PC-3 (cell line): ENCODE results near the gene VPS54. TPM values are rescaled to one million over a fixed set of nuclear protein-coding genes. Genes with fewer than 3 reads are reported as not detected.

Source experiments
- ATAC-seq: fragments of 200-7000 bp; cut with Tn5 transposase; 2 replicates; pipeline ENCODE4 v1.9.1; 2020; ENCODE audit warnings: mild to moderate bottlenecking, moderate library complexity
- BruUV-seq: library from RNA; stranded (reverse); fragments of 400-500 nt; replicated peaks from 2 replicates; lab custom pipeline; 2021; lab: Mats Ljungman, UMichigan
- CTCF ChIA-PET: fragments of 300-600 bp; sonication (Branson Sonifier 250); formaldehyde crosslinking; loops from one replicate; lab custom pipeline; 2022; ENCODE audit warnings: antibody characterized with exemption; lab: Charles Lee
- POLR2A ChIA-PET: fragments of 300-600 bp; sonication (Branson Sonifier 250); formaldehyde crosslinking; loops from one replicate; lab custom pipeline; 2022; ENCODE audit warnings: antibody characterized with exemption; ENCODE audit not compliant: unreplicated experiment; lab: Charles Lee
- DNase-seq: peaks from one replicate; pipeline ENCODE4 v3.0.0-alpha.2; 2015
- H2AFZ ChIP-seq: fragments of 300-600 bp; sonication (generic); 2 replicates; pipeline ENCODE4 v1.6.0; 2016; ENCODE audit warnings: antibody characterized with exemption, low read length
- H3F3A ChIP-seq: fragments of 300-600 bp; sonication (generic); one replicate; pipeline ENCODE4 v1.6.0; 2017; ENCODE audit warnings: antibody characterized with exemption, low read length, control low read depth, mild to moderate bottlenecking; ENCODE audit not compliant: unreplicated experiment
- H3K27ac ChIP-seq: fragments of 300-600 bp; sonication (generic); 2 replicates; pipeline ENCODE4 v1.5.1; 2016; ENCODE audit warnings: mild to moderate bottlenecking, low read length
- H3K27me3 ChIP-seq: fragments of 300-600 bp; sonication (generic); 2 replicates; pipeline ENCODE4 v1.6.1; 2016; ENCODE audit warnings: low read length, mixed read lengths
- H3K36me3 ChIP-seq: fragments of 300-600 bp; sonication (generic); 2 replicates; pipeline ENCODE4 v1.6.1; 2016; ENCODE audit warnings: low read depth, mixed run types, low read length, mixed read lengths
- H3K4me1 ChIP-seq: fragments of 300-600 bp; sonication (generic); 2 replicates; pipeline ENCODE4 v1.5.1; 2016; ENCODE audit warnings: low read length; ENCODE audit not compliant: insufficient read depth
- H3K4me2 ChIP-seq: fragments of 300-600 bp; sonication (generic); 2 replicates; pipeline ENCODE4 v1.6.0; 2016; ENCODE audit warnings: low read length
- H3K4me3 ChIP-seq: fragments of 300-600 bp; sonication (generic); 2 replicates; pipeline ENCODE4 v1.5.1; 2016; ENCODE audit warnings: mild to moderate bottlenecking, low read length, mixed read lengths
- H3K79me2 ChIP-seq: fragments of 300-600 bp; sonication (generic); 2 replicates; pipeline ENCODE4 v1.6.1; 2017; ENCODE audit warnings: low read length, mixed read lengths
- H3K9ac ChIP-seq: fragments of 300-600 bp; sonication (generic); 2 replicates; pipeline ENCODE4 v1.6.0; 2016; ENCODE audit warnings: mild to moderate bottlenecking, low read length
- H3K9me2 ChIP-seq: fragments of 300-600 bp; sonication (generic); replicated peaks from 2 replicates; pipeline ENCODE4 v1.6.1; 2016; ENCODE audit warnings: mixed run types, low read length, mixed read lengths
- H3K9me3 ChIP-seq: fragments of 300-600 bp; sonication (generic); 2 replicates; pipeline ENCODE4 v1.6.1; 2016; ENCODE audit warnings: low read length, mixed read lengths
- H4K20me1 ChIP-seq: fragments of 300-600 bp; sonication (generic); 2 replicates; pipeline ENCODE4 v1.6.1; 2016; ENCODE audit warnings: low read length, mixed read lengths
- EZH2 ChIP-seq: fragments of 300-600 bp; sonication (generic); IDR thresholded peaks from one replicate; pipeline ENCODE4 v1.6.1; 2017; ENCODE audit warnings: antibody characterized with exemption, mild to moderate bottlenecking, low read length; ENCODE audit not compliant: unreplicated experiment
- EZH2phosphoT487 ChIP-seq: fragments of 300-600 bp; sonication (generic); IDR thresholded peaks from 2 replicates; pipeline ENCODE4 v1.6.1; 2018; ENCODE audit warnings: mild to moderate bottlenecking, antibody characterized with exemption, low read length, borderline replicate concordance
- intact Hi-C: fragments of 100-400 bp; cut with micrococcal nuclease; formaldehyde crosslinking; loops from 2 replicates; pipeline ENCODE4 v1.9.0; 2023
- total RNA-seq: library from RNA; depleted of rRNA; stranded (reverse); fragments of >200 nt; gene quantifications from 2 replicates; pipeline ENCODE4 v1.2.3, GENCODE V29; 2014
- TF ChIP-seq, protein P1 (sequence below): fragments of 300-600 bp; sonication (generic); conservative IDR thresholded peaks from 2 replicates; pipeline ENCODE4 v1.5.1; 2017; ENCODE audit warnings: antibody characterized with exemption, low read depth, mild to moderate bottlenecking, low read length

VPS54 gene
- total RNA-seq, 1 experiment from 2014 or later, result 17.9 TPM

- H3K9ac ChIP-seq, result no peak overlapping the region
- TF ChIP-seq, protein P1, sequence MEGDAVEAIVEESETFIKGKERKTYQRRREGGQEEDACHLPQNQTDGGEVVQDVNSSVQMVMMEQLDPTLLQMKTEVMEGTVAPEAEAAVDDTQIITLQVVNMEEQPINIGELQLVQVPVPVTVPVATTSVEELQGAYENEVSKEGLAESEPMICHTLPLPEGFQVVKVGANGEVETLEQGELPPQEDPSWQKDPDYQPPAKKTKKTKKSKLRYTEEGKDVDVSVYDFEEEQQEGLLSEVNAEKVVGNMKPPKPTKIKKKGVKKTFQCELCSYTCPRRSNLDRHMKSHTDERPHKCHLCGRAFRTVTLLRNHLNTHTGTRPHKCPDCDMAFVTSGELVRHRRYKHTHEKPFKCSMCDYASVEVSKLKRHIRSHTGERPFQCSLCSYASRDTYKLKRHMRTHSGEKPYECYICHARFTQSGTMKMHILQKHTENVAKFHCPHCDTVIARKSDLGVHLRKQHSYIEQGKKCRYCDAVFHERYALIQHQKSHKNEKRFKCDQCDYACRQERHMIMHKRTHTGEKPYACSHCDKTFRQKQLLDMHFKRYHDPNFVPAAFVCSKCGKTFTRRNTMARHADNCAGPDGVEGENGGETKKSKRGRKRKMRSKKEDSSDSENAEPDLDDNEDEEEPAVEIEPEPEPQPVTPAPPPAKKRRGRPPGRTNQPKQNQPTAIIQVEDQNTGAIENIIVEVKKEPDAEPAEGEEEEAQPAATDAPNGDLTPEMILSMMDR, result no peak
- TF ChIP-seq EZH2phosphoT487 (no peak), EZH2 (no peak)
- no peak overlapping the region for H3K4me2 ChIP-seq
- CTCF ChIA-PET, result no interaction called here
- H3K9me3 ChIP-seq, result no peaks in the 10 kb centered on the region
- peaks cover 17% of the 10 kb centered on the region for H3K79me2 ChIP-seq
- intact Hi-C loops, result loop anchor here (10.0 kb wide), 1 partner anchor 250 kb away; no protein-coding TSS in a partner anchor
- peaks cover 16% of the 10 kb centered on the region; the same call in 1 of the 2 replicates for H3K36me3 ChIP-seq
- H3K4me3 ChIP-seq, result no peak overlapping the region
- BruUV-seq, result no TSS peak
- H3K27me3 ChIP-seq, result no peaks in the 10 kb centered on the region
- peaks cover 50% of the 10 kb centered on the region for H3K4me1 ChIP-seq
- DNase-seq (peak; percentile 14), ATAC-seq (0 out of 2 replicates have a peak, but pooled peaks have one; percentile 11)
- H3K27ac ChIP-seq, result no peak overlapping the region
- no peak overlapping the region for H2AFZ ChIP-seq
- peaks cover 12% of the 10 kb centered on the region; the same call in 1 of the 2 replicates for H4K20me1 ChIP-seq
- POLR2A ChIA-PET, result no interaction called here
- H3K9me2 ChIP-seq, result no peaks in the 10 kb centered on the region
- H3F3A ChIP-seq, result peaks cover 4% of the 10 kb centered on the region
Measured at GRCh38 chr2:63865159-63865799, 153.9 kb downstream of the VPS54 start.

GRCh38 chr2:63863707-63864106 lies 155.5 kb downstream of the VPS54 start:
- peaks cover 19% of the 10 kb centered on the region; the same call in 1 of the 2 replicates for H3K36me3 ChIP-seq
- no peak for ATAC-seq
- no peak overlapping the region for H3K4me3 ChIP-seq
- H3K9me3 ChIP-seq, result no peaks in the 10 kb centered on the region
- DNase-seq, result no peak
- no TSS peak for BruUV-seq
- TF ChIP-seq EZH2phosphoT487, result no peak
- no peak for TF ChIP-seq EZH2
- TF ChIP-seq, protein P1, result no peak
- no peaks in the 10 kb centered on the region for H3K27me3 ChIP-seq
- no peaks in the 10 kb centered on the region for H3K9me2 ChIP-seq
- H3F3A ChIP-seq, result peaks cover 4% of the 10 kb centered on the region
- no peak overlapping the region for H2AFZ ChIP-seq
- ChIA-PET POLR2A (interaction anchor here (0.6 kb wide), 1 partner anchor 559 kb away, joined by 8 read pairs; no protein-coding TSS in a partner anchor), CTCF (no interaction called here)
- H3K9ac ChIP-seq, result no peak overlapping the region
- H3K27ac ChIP-seq, result no peak overlapping the region
- peaks cover 48% of the 10 kb centered on the region for H3K4me1 ChIP-seq
- H4K20me1 ChIP-seq, result peaks cover 12% of the 10 kb centered on the region; the same call in 1 of the 2 replicates
- intact Hi-C loops, result loop anchor here (5.0 to 10.0 kb wide), 2 partner anchors 249 to 276 kb away; partner anchors contain the start of genes MDH1 and WDPCP
- H3K4me2 ChIP-seq, result no peak overlapping the region
- H3K79me2 ChIP-seq, result peaks cover 14% of the 10 kb centered on the region

- Histone ChIP-seq H3K9me3 (no peaks in the 10 kb centered on the region), H3K4me1 (peaks cover 45% of the 10 kb centered on the region), H2AFZ (no peak overlapping the region), H3K27me3 (no peaks in the 10 kb centered on the region), H3K4me2 (peak overlapping the region; percentile 27), H3K9ac (no peak overlapping the region), H4K20me1 (peaks cover 9% of the 10 kb centered on the region; the same call in 1 of the 2 replicates), H3K9me2 (no peaks in the 10 kb centered on the region), H3K79me2 (peaks cover 8% of the 10 kb centered on the region; the same call in 1 of the 2 replicates), H3K4me3 (no peak overlapping the region), H3F3A (peaks cover 4% of the 10 kb centered on the region), H3K27ac (peak overlapping the region; percentile 41), H3K36me3 (peaks cover 24% of the 10 kb centered on the region)
- DNase-seq, result peak; percentile 90
- intact Hi-C loops, result loop anchor here (5.0 to 10.0 kb wide), 2 partner anchors 248 to 276 kb away; partner anchors contain the start of genes MDH1 and WDPCP
- ATAC-seq, result peak; percentile 74
- TF ChIP-seq, protein P1, result no peak
- TF ChIP-seq EZH2, result no peak
- TF ChIP-seq EZH2phosphoT487, result no peak
- ChIA-PET CTCF (no interaction called here), POLR2A (no interaction called here)
- BruUV-seq, result no TSS peak
Measured at GRCh38 chr2:63862806-63863205, 156.4 kb downstream of the VPS54 start.
